HG02623 (cell line): ENCODE results near the gene CDKN2AIPNL.
"Not testable (repeated sequence)": the region's sequence is repeated elsewhere in the genome, so short reads cannot be mapped to it uniquely, and the experiment has no call there.

ENCODE experiments used
- ATAC-seq: cut with Tn5 transposase; IDR thresholded peaks from one replicate; pipeline ENCODE4 v1.9.1; 2021; ENCODE audit warnings: moderate library complexity; ENCODE audit not compliant: unreplicated experiment

CDKN2AIPNL gene

DNA sequence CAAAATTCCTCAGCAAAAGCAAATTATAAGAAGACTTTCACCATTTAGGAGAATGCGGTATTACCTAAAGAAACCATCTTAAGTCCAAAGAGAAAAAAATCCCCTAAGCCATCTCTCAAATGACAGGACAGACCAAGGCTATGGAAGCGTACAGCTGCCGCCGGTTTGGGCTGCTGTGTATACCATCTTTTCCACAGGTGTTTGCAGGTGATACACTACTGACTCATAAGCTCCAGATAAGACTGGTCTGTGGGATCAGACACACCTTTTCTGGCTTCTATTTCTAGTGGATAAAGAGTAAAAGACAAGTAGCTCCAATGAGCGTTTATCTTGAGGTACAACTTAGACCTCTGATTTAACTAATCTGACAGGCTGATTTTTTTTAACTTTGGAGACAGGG is 7.7 kb downstream of the CDKN2AIPNL start:
- ATAC-seq = no peak

DNA sequence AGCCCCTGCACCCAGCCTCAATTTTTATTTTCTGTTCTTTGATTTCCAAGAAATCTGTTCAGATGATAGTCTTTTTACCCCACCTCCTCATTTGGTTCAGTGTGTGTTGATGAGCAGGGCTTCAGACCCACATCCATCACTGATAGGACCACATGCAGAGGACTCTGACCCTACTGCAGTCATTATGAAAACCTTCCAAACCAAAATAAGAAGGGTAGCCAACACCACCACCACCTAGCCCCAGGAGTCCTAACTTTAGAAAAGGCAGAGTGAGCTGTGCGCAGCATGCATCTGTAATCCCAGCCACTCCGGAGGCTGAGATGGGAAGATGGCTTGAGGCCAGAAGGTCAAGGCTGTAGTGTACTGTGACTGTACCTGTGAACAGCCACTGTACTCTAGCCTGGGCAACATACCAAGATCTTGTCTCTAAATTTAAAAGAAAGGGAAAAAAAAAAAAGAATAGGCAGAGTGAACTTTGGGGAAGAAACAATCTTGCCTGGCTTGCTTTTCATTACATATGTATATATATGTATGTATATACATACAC is 13.0 kb downstream of the CDKN2AIPNL start:
- no peak for ATAC-seq

GRCh38 chr5:134397196-134397595 is 14.5 kb downstream of the CDKN2AIPNL start:
- no peak for ATAC-seq

- no peak for ATAC-seq
Observed at GRCh38 chr5:134396274-134396673, 15.4 kb downstream of the CDKN2AIPNL start.

DNA sequence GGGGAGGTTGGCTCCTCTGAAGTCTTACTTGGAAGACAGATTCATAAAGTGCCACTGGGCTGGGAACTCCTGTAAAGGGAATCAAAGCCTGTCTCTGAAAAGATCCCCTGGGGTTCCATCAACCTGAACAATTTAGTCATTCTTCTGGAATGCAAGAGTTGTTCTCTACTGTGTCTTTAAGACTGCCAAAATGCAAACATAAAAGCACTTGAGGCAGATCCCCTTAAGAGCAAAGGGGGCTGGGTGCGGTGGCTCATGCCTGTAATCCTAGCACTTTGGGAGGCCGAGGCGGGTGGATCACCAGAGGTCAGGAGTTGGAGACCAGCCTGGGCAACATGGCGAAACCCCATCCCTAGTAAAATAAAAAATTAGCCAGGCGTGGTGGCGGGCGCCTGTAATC is 16.7 kb downstream of the CDKN2AIPNL start:
- no peak for ATAC-seq

DNA sequence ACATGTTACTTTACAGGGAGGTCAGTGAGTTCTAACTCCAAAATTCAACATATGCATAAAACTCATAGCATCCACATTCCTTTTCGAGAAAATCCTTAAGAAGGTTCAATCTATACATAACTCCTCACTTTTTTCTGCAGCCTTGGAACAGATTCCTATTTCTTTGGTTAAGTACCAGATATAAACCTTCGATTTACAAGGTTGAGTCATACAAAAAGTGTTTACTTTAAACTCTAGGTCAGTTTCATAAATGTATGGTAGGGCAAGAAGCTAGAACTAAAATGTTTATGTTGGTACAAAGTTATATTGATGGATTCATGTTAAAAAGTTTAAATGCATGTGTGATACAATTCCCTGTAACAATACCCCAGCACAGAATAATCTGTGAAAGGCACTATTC is 19.4 kb downstream of the CDKN2AIPNL start:
- ATAC-seq = no peak

DNA sequence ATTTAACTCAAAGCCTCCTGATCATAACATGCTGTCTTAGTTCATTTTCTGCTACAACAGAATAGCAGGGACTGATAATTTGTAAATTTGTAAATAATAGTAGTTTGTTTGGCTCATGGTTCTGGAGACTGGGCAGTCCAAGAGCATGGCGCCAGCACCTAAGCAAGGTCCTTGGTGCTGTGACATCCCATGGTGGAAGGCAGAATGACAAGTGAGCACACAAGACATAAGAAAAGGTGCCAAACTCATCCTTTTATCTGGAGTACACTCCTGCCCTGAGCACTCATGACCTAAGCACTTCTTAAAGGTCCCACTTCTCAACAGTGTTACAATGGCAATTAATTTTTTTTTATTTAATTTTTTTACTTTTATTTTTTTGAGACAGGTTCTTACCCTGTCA is 24.2 kb downstream of the CDKN2AIPNL start:
- ATAC-seq = no peak

DNA sequence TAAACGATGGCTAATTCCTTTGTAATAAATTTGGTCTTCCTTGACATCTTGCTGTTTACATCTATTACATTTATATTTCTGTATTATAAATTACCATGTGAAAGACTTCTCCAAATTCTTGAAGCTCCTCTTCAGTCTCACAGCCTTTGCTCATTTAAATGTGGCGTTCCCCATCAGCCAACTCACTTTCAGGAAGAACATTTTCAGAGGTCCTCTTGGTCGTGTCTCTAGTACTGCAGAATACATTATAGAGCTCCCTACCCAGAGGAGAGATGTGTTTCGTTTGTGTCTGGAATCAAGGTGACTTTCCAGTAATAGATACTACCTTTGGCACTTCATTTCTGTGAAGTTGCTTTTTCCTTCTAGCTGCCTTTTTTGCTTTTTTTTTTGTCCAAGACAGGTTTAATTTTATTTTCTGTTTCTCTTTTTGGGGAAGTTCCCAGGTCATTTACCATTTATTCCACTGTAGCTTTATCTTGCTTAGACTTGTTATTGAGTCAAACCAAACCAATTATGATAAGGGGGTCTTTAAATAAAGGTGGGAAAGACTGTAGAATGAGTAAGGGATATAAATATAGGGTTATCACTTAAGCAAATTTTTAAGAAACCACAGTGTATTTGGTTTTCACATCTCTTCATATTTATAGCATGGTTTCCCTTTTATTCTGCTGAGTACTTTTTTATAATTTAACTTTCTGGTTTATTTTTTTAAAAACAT is 27.5 kb downstream of the CDKN2AIPNL start:
- ATAC-seq = no peak

DNA sequence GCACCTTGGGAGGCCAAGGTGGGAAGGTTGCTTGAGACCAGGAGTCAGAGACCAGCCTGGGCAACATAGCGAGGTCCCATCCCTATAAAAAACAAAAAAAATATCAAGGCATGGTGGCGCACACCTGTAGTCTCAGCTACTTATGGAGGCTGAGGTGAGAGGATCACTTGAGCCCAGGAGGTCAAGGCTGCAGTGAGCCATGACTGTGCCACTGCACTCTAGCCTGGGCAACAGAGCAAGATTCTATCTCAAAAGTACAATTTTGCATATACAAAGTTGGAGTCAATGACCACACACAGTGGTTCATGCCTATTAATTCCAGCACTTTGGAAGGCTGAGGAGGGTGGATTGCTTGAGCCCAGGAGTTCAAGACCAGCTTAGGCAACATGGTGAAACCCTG is 29.5 kb downstream of the CDKN2AIPNL start:
- ATAC-seq = not testable (repeated sequence)

DNA sequence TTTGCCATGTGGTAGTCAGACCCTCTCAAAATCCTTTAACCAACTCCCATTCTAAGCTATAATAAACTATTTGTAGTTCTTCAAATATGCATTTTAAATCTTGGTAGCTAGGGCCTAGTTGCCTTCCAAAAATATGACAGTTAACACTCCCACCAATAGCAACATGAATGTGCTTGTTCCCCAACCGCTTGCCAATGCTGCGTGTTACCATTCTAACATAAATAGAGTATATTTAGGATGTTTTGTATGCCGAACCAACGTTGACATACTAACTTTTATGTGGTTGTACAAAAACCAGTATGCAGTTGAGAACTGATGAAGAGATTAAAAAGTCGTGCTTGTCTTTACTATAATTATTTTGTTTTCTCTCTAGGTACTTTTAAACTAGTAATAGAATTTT is 31.3 kb downstream of the CDKN2AIPNL start:
- no peak for ATAC-seq

DNA sequence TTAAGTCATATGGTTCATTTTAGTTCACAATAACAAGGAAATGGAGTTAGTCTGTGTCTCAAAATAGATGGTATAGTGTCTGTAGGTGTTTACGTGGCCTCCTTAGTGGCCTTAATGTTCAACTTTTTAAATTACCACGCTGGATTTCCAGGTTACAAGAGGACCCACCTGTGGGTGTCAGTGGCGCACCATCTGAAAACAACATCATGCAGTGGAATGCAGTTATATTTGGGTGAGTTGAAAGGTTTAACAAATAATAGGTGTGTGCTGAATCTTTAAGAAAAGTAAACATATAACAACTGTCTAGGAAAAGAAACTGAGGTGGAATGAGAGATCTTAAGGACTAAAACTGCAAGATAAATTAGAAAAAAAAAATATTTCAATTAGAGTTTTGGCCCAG is 37.4 kb downstream of the CDKN2AIPNL start:
- ATAC-seq = no peak

GRCh38 chr5:134373633-134374032 is 38.0 kb downstream of the CDKN2AIPNL start:
- ATAC-seq = not testable (repeated sequence)

- ATAC-seq = no peak
Observed at GRCh38 chr5:134371834-134372340, 39.8 kb downstream of the CDKN2AIPNL start.

DNA sequence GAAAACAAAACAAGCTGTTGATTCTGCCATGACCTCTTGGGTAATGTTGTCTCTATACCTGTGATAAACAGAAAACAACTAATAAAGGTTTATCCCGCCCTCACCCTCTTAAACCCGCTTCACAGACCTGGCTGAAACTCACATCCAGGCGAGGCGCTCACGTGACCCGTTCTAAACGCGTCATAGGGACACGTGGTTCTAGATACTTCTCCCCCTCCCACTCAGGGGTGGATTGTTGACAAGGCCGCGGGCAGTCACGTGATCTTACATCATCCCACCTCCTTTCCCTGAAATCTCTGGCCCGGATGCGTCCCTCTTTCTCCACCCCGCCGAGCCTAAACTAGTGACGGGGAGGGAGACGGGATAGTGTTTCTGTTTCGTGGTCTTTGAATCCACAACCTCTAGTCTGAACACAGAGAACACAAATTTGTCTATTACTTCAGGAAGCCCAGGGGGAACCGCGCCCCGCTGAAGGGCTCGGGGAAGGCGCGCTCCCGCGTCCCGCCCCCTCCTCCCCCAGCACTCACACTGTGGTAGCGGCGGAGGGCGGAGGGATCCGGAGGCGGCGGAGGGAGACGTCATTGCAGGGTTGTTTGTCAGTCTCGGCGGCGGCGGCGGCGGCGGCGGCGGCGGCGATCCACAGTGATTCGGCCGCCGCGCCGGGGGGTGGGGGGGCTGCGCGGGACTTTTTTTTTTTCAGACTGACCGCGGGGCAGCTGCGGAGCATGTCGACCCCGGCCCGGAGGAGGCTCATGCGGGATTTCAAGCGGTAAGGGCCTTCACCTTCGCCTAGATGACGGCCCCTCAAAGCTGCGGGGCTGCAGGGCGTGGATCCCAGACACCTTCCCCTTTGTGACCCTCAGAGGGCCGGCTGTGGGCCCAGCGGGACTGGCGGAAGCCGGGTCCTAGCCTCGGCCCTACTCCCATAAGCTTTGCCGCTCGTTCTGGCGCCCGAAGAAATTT is 40.5 kb downstream of the CDKN2AIPNL start, which contains the start of gene UBE2B:
Gene UBE2B (plus strand): TSS at position 699 of the 963 bp plus-strand sequence. CDS start 27 bp downstream, at position 726.
- peak; percentile 63 for ATAC-seq

GRCh38 chr5:134370311-134370870 is 41.3 kb downstream of the CDKN2AIPNL start:
- peak; percentile 4 for ATAC-seq

DNA sequence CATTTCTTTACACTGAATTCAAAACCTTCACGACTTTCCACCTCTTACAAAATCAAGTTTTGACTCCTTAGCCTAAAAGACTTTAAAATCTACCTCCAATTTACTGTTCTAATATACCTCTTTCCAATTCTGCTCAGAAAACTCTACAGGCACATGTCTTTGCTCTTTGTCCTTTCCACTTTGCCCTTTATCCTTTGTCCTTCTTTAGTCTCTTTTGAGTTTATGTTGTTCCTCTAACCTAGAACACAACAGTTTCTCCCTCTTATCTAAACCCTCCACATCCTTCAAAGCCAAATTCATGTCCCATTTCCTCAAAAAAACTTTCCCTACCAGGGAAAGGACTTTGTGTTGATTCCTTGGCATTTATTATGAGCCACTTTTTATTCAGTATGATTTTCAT is 46.1 kb downstream of the CDKN2AIPNL start:
- no peak for ATAC-seq

DNA sequence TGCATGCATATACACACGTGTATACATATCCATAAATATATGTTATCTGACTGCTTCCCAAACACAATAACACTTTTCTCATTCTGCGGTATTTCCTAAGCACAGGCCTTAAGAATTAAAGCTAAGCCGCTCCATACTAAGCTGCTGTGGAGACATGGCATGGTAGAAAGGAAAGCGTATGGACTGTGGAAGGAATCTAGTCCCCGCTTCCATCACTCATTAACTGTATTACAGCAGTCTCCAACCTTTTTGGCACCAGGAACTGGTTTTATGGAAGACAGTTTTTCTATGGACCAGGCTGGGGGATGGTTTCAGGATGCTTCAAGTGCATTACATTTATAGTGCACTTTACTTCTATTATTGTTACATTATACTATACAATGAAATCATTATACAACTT is 56.0 kb downstream of the CDKN2AIPNL start:
- no peak for ATAC-seq
